WTC11 (cell line): ENCODE results near the gene F13A1. TPM values are rescaled to one million over a fixed set of nuclear protein-coding genes. Genes with fewer than 3 reads are reported as not detected.

Source experiments
- ATAC-seq: fragments of 200-7000 bp; cut with Tn5 transposase; 2 replicates; pipeline ENCODE4 v1.10.0; 2021; ENCODE audit warnings: mild to moderate bottlenecking, moderate library complexity
- CTCF ChIA-PET: fragments of 300-600 bp; sonication (Branson Sonifier 250); formaldehyde crosslinking; loops from one replicate; lab custom pipeline; 2021; ENCODE audit warnings: antibody characterized with exemption; lab: Charles Lee
- POLR2A ChIA-PET: fragments of 350-600 bp; sonication (Branson Sonifier 250); formaldehyde crosslinking; loops from one replicate; lab custom pipeline; 2021; ENCODE audit warnings: antibody characterized with exemption; lab: Charles Lee
- DNase-seq: peaks from one replicate; pipeline ENCODE4 v3.0.0; 2021; ENCODE audit warnings: low spot score
- H3K27ac Mint-ChIP-seq: 2 replicates; pipeline ENCODE4 v1.8.0; 2021; ENCODE audit warnings: mixed read lengths
- H3K27me3 Mint-ChIP-seq: 2 replicates; pipeline ENCODE4 v1.8.0; 2021; ENCODE audit warnings: low read depth, mild to moderate bottlenecking, moderate library complexity, mixed read lengths
- H3K36me3 Mint-ChIP-seq: 2 replicates; pipeline ENCODE4 v1.8.0; 2021; ENCODE audit warnings: mixed read lengths
- H3K4me1 Mint-ChIP-seq: 2 replicates; pipeline ENCODE4 v1.8.0; 2022; ENCODE audit warnings: mixed read lengths
- H3K4me3 Mint-ChIP-seq: 2 replicates; pipeline ENCODE4 v1.8.0; 2021; ENCODE audit warnings: mild to moderate bottlenecking, moderate library complexity, mixed read lengths
- H3K9me3 Mint-ChIP-seq: 2 replicates; pipeline ENCODE4 v1.8.0; 2021; ENCODE audit warnings: mixed read lengths
- ARID4B ChIP-seq: sonication (generic); formaldehyde crosslinking; IDR thresholded peaks from 2 replicates; pipeline ENCODE4 v1.8.0; 2023; ENCODE audit warnings: missing genetic modification reagents, mild to moderate bottlenecking, borderline replicate concordance
- CDX4 ChIP-seq: fragments of 250-450 bp; sonication (Bioruptor Pico); IDR thresholded peaks from 2 replicates; pipeline ENCODE4 v1.9.0; 2021; ENCODE audit warnings: moderate library complexity, mild to moderate bottlenecking, inconsistent platforms, borderline replicate concordance
- CREB1 ChIP-seq: sonication (generic); formaldehyde crosslinking; IDR thresholded peaks from 2 replicates; pipeline ENCODE4 v1.8.0; 2023; ENCODE audit warnings: mild to moderate bottlenecking, missing genetic modification reagents
- CREM ChIP-seq: sonication (generic); formaldehyde crosslinking; IDR thresholded peaks from 2 replicates; pipeline ENCODE4 v1.8.1; 2022; ENCODE audit warnings: mild to moderate bottlenecking, missing genetic modification reagents, moderate library complexity
- ELF4 ChIP-seq: sonication (generic); formaldehyde crosslinking; IDR thresholded peaks from 2 replicates; pipeline ENCODE4 v1.8.1; 2022; ENCODE audit warnings: low read depth, mild to moderate bottlenecking, moderate library complexity, missing genetic modification reagents
- EMX1 ChIP-seq: fragments of 250-450 bp; sonication (Bioruptor Pico); IDR thresholded peaks from 2 replicates; pipeline ENCODE4 v1.8.0; 2021; ENCODE audit warnings: mild to moderate bottlenecking
- FOXP1 ChIP-seq: sonication (generic); formaldehyde crosslinking; IDR thresholded peaks from 2 replicates; pipeline ENCODE4 v1.8.0; 2022; ENCODE audit warnings: missing genetic modification reagents, mild to moderate bottlenecking, moderate library complexity, borderline replicate concordance
- HMGA2 ChIP-seq: fragments of 250-450 bp; sonication (Bioruptor Pico); IDR thresholded peaks from 2 replicates; pipeline ENCODE4 v1.4.0; 2021; ENCODE audit warnings: mild to moderate bottlenecking, moderate library complexity
- NFATC4 ChIP-seq: fragments of 250-450 bp; sonication (Bioruptor Pico); IDR thresholded peaks from 2 replicates; pipeline ENCODE4 v1.9.0; 2021; ENCODE audit warnings: mild to moderate bottlenecking
- NFYB ChIP-seq: sonication (generic); formaldehyde crosslinking; conservative IDR thresholded peaks from 2 replicates; pipeline ENCODE4 v1.8.0; 2022; ENCODE audit warnings: low read depth, missing genetic modification reagents
- SMAD4 ChIP-seq: sonication (generic); formaldehyde crosslinking; IDR thresholded peaks from 2 replicates; pipeline ENCODE4 v1.8.0; 2022; ENCODE audit warnings: mild to moderate bottlenecking, missing genetic modification reagents
- TCF7 ChIP-seq: sonication (generic); formaldehyde crosslinking; IDR thresholded peaks from 2 replicates; pipeline ENCODE4 v1.8.0; 2022; ENCODE audit warnings: mild to moderate bottlenecking, low read depth, missing genetic modification reagents, moderate library complexity
- ZNF138 ChIP-seq: sonication (generic); formaldehyde crosslinking; conservative IDR thresholded peaks from 2 replicates; pipeline ENCODE4 v1.8.1; 2022; ENCODE audit warnings: mild to moderate bottlenecking, moderate library complexity, missing genetic modification reagents
- ZNF263 ChIP-seq: sonication (generic); formaldehyde crosslinking; IDR thresholded peaks from 2 replicates; pipeline ENCODE4 v1.8.1; 2022; ENCODE audit warnings: low read depth, mild to moderate bottlenecking, moderate library complexity, missing genetic modification reagents
- ZNF416 ChIP-seq: fragments of 250-450 bp; sonication (Bioruptor Pico); IDR thresholded peaks from 2 replicates; pipeline ENCODE4 v1.9.0; 2021; ENCODE audit warnings: mild to moderate bottlenecking, inconsistent platforms
- ZSCAN18 ChIP-seq: fragments of 250-450 bp; sonication (Bioruptor Pico); IDR thresholded peaks from 2 replicates; pipeline ENCODE4 v2.1.2; 2022; ENCODE audit warnings: mild to moderate bottlenecking, moderate library complexity
- total RNA-seq: library from RNA; stranded (reverse); gene quantifications from 3 replicates; pipeline ENCODE4 v1.2.3, GENCODE V29; 2021
- TF ChIP-seq, protein P1 (sequence below): fragments of 200-600 bp; IDR thresholded peaks from 2 replicates; pipeline ENCODE4 v1.8.0; 2022; ENCODE audit warnings: antibody characterized with exemption
- TF ChIP-seq, protein P2 (sequence below): sonication (generic); formaldehyde crosslinking; IDR thresholded peaks from 2 replicates; pipeline ENCODE4 v1.8.0; 2022; ENCODE audit warnings: mild to moderate bottlenecking, missing genetic modification reagents

Gene F13A1
- total RNA-seq, 1 experiment from 2014 or later: 1.0 TPM

GRCh38 chr6:6319952-6320811, at the start of gene F13A1 (continued):
- no peak for TF ChIP-seq ZSCAN18 (CRISPR knock-in tag)
- TF ChIP-seq TCF7 (CRISPR knock-in tag): no peak
- no peak for TF ChIP-seq NFATC4 (CRISPR knock-in tag)
- peak; percentile 23; the same call in 1 of the 2 replicates for TF ChIP-seq ZNF263 (CRISPR knock-in tag)
- no peak for TF ChIP-seq ELF4
- no peak for TF ChIP-seq ZNF138 (CRISPR knock-in tag)

- POLR2A ChIA-PET: no interaction called here
- no peaks in the 10 kb centered on the region for H3K27me3 Mint-ChIP-seq
These were observed 48.2 kb upstream of the F13A1 start for GRCh38 chr6:6368684-6369052.

GRCh38 chr6:6368040-6368683, 47.7 kb upstream of the F13A1 start:
- CTCF ChIA-PET: no interaction called here
- no peak for DNase-seq
- no peak overlapping the region for H3K4me3 Mint-ChIP-seq

More at GRCh38 chr6:6368684-6369052, 48.2 kb upstream of the F13A1 start:
- Mint-ChIP-seq H3K36me3 (no peaks in the 10 kb centered on the region), H3K9me3 (peaks cover 30% of the 10 kb centered on the region), H3K27ac (no peak overlapping the region), H3K4me3 (no peak overlapping the region), H3K4me1 (0 out of 2 replicates have a peak, but pooled peaks cover 3% of the 10 kb centered on the region)
- CTCF ChIA-PET: no interaction called here
- DNase-seq (no peak), ATAC-seq (no peak)
- no peak for TF ChIP-seq ZNF138 (CRISPR knock-in tag)
- TF ChIP-seq ZNF416 (CRISPR knock-in tag): no peak
- TF ChIP-seq CDX4 (CRISPR knock-in tag): no peak

More at GRCh38 chr6:6368040-6368683, 47.7 kb upstream of the F13A1 start:
- no peak for ATAC-seq
- TF ChIP-seq HMGA2 (no peak), CREM (no peak), CREB1 (CRISPR knock-in tag) (no peak), FOXP1 (CRISPR knock-in tag) (no peak), ARID4B (CRISPR knock-in tag) (no peak), NFYB (CRISPR knock-in tag) (no peak), EMX1 (CRISPR knock-in tag) (no peak), SMAD4 (CRISPR knock-in tag) (no peak)
- TF ChIP-seq, protein P1, sequence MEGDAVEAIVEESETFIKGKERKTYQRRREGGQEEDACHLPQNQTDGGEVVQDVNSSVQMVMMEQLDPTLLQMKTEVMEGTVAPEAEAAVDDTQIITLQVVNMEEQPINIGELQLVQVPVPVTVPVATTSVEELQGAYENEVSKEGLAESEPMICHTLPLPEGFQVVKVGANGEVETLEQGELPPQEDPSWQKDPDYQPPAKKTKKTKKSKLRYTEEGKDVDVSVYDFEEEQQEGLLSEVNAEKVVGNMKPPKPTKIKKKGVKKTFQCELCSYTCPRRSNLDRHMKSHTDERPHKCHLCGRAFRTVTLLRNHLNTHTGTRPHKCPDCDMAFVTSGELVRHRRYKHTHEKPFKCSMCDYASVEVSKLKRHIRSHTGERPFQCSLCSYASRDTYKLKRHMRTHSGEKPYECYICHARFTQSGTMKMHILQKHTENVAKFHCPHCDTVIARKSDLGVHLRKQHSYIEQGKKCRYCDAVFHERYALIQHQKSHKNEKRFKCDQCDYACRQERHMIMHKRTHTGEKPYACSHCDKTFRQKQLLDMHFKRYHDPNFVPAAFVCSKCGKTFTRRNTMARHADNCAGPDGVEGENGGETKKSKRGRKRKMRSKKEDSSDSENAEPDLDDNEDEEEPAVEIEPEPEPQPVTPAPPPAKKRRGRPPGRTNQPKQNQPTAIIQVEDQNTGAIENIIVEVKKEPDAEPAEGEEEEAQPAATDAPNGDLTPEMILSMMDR: no peak
- TF ChIP-seq, protein P2, sequence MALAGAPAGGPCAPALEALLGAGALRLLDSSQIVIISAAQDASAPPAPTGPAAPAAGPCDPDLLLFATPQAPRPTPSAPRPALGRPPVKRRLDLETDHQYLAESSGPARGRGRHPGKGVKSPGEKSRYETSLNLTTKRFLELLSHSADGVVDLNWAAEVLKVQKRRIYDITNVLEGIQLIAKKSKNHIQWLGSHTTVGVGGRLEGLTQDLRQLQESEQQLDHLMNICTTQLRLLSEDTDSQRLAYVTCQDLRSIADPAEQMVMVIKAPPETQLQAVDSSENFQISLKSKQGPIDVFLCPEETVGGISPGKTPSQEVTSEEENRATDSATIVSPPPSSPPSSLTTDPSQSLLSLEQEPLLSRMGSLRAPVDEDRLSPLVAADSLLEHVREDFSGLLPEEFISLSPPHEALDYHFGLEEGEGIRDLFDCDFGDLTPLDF (CRISPR knock-in tag): no peak
- Mint-ChIP-seq H3K4me1 (0 out of 2 replicates have a peak, but pooled peaks cover 3% of the 10 kb centered on the region), H3K36me3 (no peaks in the 10 kb centered on the region), H3K27ac (no peak overlapping the region), H3K9me3 (peaks cover 25% of the 10 kb centered on the region), H3K27me3 (no peaks in the 10 kb centered on the region)
- POLR2A ChIA-PET: no interaction called here
